Hematopoietic multipotent progenitor cell treated with erythropoietin and hydrocortisone succinate and interleukin-3 and kit ligand, for 6 days (in vitro differentiated cells): ENCODE measurements around the gene NUDT16.
"Not testable (repeated sequence)": the region's sequence is repeated elsewhere in the genome, so short reads cannot be mapped to it uniquely, and the experiment has no call there.

Experiments used
- DNase-seq: peaks from one replicate; pipeline ENCODE4 v3.0.0-alpha.2; 2015

The NUDT16 gene

DNA sequence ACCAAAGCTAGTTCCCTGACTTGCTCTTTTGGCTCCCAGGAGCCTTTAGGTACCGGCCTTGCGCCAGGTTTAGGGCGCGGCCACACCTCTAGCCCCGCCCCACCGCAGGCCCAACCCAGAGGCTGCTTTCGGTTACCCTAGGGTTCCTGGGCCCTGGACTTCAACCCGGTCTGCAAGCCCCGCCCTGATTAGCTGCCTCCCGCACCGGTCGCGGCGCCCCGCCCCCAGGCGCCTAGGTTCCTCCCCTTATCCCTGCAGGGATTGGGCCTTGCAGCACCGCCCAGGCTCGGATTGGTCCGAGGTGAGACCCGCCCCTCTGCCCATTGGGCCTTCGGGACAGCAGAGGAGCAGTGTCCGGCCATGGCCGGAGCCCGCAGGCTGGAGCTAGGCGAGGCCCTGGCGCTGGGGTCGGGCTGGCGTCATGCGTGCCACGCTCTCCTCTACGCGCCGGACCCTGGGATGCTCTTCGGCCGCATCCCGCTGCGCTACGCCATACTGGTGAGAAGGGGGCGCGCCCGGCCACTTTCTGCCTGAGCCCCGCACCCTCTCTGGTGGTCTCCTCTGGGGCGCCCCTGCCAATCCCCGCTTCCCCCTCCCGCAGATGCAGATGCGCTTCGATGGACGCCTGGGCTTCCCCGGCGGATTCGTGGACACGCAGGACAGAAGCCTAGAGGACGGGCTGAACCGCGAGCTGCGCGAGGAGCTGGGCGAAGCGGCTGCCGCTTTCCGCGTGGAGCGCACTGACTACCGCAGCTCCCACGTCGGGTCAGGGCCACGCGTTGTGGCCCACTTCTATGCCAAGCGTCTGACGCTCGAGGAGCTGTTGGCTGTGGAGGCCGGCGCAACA lies at the start of gene NUDT16:
NUDT16 (plus strand) TSS at position 330 of the 847 bp plus-strand sequence; CDS start at position 361, 31 bp downstream.
- peak; percentile 99 for DNase-seq

DNA sequence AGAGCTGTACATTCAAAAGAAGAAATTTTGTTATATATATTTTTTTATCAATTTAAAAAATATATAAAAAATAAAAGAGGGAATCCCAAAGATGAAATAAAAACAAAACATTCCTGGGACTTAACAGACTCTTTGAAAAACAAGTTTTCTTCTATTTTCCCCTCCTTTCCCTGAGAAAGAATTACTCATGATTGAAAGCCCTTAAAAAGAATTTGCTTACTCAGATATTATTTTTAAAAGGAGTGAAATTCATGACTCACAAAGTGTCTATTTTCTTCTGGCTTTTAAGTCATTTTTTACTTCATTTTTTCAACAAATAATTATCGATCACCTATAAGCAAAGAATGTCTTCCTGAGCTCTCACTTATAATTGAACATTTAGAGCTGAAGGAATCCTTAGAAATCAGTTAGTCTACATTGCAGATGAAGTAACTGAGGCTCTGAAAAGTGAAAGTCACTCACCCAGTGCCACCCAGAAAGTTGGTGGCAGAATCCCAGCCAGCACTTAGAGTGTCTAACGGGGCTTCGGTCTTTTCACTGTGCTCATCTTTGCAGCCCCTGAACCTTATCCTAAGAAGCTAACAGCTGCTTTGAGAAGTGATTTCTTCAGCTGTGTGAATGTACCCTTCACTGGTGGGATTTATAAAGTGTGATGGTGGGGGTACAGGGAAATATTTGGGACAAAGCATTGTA lies 42.5 kb upstream of the NUDT16 start:
- no peak for DNase-seq

DNA sequence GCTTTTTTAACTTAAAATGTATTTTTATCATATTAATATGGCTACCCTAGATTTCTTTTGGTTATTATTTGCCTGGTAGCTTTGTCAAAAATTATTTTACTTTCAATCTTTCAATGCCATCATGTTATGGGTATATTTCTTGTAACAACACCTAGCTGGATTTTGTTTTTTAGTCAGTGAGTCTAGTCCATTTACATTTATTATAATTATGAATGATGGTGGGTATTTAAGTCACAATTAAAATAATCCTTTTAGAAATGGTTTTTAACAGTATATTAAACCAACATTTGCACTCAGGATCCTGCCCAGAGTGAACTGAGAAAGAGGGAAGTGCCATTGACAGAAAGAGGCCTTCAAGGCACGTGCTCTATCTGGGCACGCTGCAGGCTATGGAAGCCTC lies 39.8 kb upstream of the NUDT16 start:
- no peak for DNase-seq

DNA sequence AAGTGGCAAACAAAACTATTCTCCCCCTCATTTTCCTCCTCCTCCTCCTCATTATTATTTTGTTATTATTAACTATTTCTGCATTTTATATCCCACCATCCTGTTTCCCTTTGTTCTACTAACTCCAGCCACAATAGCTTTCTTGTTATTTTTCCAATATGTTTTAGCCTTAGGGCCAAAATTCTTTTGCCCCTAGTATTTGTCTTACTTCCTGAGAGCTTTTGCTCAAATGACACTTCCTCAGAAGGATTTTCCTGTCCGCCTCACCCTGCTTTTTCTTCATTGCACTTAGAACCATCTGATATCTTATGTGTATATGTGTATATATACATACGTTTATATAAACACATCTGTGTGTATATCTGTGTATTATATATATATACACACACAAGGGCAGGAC lies 32.7 kb upstream of the NUDT16 start:
- no peak for DNase-seq

DNA sequence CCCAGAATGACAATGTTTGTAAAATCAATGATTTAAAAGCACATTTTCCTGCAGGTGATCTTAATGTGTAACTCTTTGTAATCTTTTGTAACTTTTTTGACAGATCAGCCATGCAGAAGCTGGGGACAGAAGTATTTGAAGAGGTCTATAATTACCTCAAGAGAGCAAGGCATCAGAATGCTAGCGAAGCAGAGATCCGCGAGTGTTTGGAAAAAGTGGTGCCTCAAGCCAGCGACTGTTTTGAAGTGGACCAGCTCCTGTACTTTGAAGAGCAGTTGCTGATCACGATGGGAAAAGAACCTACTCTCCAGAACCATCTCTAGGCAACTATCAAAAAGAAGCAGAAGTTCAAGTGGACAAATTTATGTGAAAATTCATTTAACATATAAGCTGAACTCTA lies 32.1 kb upstream of the NUDT16 start:
- DNase-seq = no peak

DNA sequence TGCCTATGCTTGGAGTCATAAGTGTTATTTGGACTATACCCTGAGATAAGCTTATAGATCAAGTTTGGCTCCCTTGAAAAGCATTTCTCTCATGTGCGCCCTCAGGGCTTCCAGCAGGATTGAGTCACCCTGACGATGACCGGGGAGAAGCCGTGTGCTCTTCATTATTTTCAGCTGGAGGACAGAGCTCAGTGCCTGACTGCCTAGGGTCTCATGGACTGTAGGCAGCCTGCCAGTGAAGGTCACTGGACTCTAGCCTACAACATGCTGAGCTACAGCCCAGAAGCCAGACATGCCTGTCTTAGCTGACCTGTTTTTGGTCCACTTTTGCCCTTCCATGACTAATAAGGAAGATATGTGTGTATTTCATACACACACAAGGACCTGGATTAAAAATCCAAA lies 31.6 kb upstream of the NUDT16 start:
- DNase-seq = no peak

DNA sequence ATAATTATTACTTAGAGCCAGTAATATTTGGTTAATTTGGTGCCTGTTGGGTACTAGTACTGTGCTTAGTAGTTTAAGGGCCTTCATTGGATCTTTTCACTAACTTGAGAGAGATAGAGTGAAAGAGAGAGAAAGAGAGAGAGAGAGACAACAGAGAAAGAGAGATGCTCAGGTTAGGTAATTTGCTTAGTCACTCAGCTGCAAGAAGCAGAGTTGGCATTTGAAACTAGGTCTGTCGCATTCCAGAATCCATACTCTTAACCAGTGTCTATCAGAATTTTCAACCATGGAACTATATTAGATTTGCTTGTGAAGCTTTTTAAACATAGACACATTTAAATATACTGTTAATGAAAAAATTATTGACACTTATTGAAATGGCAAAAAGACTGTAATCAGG lies 31.1 kb upstream of the NUDT16 start:
- DNase-seq = no peak

DNA sequence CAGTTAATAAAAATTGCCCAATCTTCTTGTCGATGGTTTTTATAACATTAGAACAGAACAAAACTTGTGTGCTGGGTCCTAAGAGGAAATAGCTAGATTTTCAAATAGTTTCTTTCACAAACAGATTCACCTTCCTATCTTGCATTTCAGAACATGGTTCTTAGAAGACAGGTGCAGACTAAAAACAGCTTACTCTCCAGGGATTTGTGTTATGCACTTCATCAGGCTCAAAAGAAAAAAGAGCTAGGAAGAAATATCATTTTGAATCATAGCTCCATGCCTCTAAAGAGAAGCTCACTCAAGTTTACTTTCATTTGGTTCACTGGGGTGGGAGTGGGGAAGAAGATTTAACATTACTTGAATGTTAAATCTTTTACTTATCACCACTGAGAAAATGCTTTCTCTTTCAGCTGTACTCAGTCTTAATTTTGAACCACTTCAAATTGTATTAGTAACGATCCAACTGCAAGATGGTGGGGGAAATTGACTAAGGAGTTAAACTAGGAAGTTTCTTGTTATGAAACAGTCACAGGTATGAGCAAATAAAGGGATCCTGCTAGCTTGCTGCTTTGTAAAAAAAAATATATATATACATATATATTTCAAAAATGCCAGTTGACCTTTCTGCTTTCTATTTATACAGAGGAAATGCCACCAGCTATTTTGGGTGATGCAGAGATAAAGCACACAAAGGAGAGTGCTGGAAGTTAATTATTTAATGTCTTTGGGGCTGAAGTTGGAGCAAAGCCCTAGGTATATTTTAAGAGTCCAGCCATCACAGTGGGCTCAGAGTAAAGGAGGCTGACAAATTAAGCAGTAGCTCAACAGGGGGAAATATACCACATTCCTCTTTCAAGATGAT lies 28.3 kb upstream of the NUDT16 start:
- no peak for DNase-seq

DNA sequence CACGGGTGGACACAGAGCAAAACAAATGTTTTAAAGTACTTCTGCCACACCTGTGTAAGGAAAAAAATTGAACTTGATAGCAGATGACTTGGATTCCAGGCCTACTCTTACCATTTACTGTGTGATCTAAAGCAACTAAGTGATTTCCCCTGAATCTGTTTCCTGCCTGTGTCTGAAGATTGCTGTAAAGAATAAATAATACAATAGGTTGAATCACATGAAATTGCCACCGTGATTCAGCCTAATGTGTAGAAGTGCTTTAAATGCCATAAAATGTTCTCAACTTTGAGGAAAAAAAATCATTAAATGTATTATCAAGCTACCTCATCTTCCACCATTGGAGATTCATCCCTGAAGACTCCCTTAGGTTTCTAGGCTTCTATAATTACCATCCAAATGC lies 27.6 kb upstream of the NUDT16 start:
- DNase-seq = no peak

DNA sequence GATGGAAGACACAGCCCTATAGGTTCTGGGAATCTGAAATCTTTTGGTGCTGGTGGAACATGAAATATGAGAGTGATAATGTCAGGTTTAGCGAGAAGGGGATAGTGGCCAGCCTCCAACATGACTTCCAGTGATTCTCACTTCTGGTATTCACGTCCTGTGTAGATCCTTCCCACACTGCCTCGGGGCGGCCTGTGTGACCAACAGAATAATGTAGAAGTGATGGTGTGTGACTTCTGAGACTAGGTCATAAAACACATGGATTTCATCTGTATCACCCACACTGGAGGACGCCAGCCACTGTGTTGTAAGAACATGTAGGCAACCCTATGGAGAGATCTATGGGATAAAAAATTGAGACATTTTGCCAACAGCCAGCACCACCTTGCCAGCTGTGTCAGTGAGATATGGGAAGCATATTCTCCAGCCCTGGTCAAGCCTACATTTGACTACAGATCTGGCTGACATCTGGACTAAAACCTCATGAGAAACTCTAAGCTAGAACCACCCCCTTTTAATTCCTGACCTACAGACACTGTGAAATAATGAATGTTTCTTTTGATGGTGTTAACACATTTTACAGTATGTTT lies 25.5 kb upstream of the NUDT16 start:
- peak; percentile 44 for DNase-seq

DNA sequence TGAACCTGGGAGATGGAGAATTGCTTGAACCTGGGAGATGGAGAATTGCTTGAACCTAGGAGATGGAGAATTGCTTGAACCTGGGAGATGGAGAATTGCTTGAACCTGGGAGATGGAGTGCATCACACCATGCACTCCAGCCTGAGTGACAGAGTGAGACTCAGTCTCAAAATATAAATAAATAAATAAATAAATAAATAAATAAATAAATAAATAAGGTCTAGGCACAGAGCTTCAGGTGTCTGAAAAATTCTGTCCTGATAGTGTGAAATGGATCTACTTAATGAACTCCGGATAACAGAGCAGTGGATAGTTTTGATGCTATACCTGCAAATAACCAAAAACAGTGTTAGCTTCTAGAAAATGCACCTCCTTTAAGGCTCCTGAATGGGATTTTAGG lies 24.3 kb upstream of the NUDT16 start:
- DNase-seq = no peak

DNA sequence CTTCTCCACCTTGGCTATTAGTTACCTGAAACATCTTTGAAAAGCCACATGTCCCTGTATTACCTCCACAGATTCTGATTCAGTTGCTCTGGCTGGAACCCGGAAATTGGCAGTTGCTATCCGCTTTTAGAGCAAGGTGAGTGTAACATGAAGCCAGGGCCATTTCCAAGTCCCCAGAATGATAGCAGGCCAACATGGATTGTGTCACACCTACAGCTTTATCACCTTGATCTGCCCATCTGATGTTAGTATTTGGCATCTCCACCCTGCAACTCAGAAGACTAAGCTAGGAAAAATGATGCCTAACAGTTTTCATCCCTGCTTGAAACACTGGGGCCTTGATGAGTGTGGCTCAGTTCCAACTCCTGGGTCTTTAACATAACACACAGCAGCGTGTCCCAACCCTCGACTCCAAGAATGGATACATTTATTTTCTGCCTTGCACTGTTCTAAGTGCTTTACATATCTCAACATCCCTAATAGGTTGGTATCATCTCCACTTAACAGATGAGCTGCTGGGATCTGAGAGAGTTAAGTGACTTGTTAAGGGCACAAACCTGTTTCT lies 21.3 kb upstream of the NUDT16 start:
- DNase-seq = no peak

DNA sequence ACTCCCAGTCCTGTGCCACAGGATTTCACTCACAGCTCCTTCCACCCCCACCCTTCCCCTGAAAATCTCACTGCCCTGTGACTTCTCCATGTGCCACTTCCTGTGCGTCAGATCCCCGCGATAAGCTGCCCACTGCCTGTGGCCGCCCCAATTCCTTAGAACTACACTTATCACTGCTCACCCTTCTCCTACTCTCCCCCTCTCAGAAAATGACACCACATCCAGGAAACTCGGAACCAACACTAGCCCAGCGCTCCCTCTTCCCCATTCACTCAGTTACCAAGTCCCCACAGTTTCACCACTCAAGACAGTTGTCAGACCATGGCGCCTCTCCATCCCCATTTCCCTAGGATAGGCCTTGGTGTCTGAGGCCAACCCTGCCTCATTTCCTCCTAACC lies 20.5 kb upstream of the NUDT16 start:
- DNase-seq = peak; percentile 64

DNA sequence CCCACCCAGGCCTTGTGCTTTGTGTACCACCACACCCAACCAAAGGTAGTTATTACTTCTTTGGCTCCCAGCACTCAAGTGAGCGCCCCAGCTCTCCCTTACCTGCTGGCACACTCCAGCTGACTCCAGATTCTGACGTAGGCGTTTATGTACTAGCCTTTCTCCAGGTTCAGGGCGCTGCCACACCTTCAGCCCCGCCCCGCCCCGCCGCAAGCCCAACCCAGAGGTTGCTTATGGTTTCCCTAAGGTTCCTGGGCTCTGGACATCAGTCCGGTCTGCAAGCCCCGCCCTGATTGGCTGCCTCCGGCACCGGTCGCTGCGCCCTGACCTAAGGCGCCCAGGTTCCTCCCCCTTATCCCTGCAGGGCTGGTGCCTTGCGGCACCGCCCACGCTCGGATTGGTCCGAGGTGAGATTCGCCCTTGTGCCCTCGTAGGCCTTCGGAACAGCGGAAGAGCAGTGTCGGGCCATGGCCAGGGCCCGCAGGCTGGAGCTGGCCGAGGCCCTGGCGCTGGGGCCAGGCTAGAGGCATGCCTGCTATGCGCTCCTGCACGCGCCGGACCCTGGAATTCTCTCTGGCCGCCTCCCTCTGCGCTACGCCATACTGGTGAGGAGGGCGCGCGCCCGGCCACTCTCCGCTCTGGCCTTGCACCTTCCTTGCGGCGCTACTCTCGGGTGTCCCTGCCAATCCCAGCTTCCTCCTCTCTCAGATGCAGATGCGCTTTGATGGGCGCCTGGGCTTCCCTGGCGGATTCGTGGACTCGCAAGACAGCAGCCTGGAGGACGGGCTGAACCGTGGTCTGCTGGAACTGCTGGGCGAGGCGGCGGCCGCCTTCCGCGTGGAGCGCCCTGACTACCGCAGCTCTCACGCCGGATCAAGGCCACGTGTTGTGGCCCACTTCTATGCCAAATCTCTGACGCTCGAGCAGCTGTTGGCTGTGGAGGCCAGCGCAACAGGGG lies 19.8 kb upstream of the NUDT16 start:
- DNase-seq = peak; percentile 93

DNA sequence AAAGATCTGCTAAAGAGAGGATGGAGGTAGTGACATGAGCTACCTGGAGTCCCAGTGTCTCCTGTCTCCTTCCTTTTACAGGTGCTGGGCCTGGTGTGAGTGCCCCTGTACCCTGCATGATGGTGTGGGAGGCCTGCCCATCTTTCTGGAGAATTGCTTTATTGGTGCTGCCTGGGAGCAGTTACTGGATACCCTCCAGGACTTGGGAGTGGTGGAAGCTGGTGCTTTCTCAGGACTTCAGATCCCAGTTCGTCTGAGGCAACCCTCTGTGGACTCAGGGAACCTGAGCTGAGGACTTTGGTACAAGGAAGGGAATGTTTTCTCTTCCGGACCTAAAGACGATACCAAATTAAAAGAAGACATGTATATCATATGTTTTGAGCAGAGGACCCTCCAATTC lies 18.3 kb upstream of the NUDT16 start:
- no peak for DNase-seq

DNA sequence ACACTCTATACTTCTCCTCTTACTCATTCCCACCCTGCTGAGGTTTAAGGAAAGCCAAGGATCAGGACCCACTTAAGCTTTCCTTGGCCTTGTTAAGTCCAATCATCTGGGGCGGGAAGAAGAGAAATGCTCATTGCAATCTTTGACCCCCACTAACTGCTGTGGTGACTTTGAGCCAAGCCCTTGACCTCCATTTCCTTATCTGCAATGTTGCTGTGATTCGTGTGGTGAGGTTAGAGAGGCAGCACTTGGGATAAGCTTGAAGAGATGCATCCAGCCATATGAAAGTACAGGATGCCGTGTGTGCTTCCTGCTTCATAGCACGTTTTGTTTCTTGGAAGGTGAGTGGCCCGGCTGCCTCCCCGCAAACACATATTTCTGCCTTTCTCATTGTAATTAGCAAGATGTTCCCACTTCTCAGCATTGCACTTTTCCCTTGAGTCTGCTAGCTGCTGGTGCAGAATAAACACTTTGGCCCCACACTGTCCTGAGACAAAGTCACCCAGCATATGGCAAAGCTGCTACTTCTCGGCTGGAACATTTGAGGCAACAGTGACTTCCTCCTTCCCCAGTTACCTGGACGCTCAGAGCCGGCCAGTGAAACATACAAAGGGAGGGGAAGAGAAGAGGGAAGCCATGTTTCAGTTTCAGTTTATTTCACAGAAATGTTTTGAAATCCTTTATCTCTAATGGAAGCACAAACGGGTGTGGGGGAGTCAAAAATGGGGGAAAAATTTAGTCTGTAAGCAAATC lies 10.5 kb upstream of the NUDT16 start:
- no peak for DNase-seq

DNA sequence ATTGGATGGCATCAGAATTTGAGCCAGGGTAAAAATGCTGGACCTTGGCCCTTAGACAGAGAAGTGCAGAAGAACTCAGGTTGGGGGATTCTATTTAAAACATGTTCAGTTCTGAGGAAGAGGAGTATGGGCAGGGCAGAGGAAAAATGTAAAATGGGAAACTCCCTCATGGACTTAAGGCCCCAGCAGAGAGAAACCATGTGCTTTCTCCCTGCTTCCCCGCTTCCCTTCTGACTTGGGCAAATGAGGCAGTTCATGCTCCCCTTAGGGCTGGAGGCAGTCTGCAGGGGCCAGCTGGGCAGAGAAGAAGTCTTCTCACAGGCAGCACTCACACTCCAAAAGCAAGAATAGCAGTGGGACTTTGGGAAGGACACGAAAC lies 9.9 kb upstream of the NUDT16 start:
- DNase-seq = no peak

DNA sequence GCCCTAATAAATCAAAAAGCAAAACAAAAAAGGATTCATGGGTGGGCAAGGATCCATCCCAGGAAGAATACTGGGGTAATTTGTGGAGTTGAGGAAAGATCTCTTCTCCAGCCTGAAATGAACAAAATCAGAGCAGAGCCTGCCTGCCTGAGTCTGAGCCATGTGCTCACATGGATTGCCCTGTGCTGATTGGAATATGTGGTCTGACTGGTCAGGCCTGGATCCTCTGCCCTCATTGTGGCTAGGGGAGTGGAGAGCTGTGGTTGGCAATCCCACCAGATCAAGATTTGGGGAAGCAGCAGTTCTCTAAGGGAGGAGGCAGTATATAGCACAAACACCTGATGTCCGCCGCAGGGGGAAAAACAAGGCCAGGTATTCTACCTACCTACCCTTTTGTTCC lies 6.8 kb upstream of the NUDT16 start:
- DNase-seq = no peak

DNA sequence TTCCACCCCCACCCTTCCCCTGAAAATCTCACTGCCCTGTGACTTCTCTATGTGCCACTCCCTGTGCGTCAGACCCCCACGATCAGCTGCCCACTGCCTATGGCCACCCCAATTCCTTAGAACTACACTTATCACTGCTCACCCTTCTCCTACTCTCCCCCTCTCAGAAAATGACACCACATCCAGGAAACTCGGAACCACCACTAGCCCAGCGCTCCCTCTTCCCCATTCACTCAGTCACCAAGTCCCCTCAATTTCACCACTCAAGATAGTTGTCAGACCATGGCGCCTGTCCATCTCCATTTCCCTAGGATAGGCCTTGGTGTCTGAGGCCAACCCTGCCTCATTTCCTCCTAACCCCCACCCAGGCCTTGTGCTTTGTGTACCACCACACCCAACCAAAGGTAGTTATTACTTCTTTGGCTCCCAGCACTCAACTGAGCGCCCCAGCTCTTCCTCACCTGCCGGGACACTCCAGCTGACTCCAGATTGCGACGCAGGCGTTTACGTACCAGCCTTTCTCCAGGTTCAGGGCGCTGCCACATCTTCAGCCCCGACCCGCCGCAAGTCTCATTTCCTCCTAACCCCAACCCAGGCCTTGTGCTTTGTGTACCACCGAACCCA lies 641 bp upstream of the NUDT16 start:
- not testable (repeated sequence) for DNase-seq

DNA sequence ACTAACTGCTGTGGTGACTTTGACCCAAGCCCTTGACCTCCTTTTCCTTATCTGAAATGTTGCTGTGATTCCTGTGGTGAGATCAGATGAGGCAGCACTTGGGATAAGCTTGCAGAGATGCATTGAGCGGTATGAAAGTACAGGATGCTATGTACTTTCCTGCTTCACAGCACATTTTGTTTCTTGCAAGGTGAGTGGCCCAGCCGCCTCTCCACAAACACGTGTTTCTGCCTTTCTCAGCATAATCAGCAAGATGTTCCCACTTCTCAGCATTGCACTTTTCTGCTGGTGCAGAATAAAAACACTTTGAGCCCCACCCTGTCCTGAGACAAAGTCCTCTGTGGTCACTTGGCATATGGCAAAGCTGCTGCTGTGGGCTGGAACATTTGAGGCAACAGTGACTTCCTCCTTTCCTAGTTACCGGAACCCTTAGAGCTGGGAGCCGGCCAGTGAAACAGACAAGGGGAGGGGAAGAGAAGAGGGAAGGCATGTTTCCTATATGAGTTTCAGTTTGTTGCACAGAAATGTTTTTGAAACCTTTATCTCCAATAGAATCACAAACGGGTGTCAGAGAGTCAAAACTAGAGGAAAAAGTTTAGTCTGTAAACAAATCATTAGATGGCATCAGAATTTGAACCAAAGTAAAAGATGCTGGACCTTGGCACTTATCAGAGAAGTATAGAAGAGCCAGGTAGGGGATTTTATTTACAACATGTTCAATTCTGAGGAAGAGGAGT lies 5.0 kb downstream of the NUDT16 start:
- DNase-seq = peak; percentile 63
